Mesodermal cell (in vitro differentiated cells): Measurements from ENCODE around the gene NCCRP1.

ENCODE experiments used
- H3K27ac ChIP-seq: 2 replicates; pipeline ENCODE4 v1.7.0; 2013; ENCODE audit warnings: mild to moderate bottlenecking, low read depth, low read length, moderate library complexity; ENCODE audit not compliant: severe bottlenecking
- H3K36me3 ChIP-seq: 2 replicates; pipeline ENCODE4 v1.7.1; 2013; ENCODE audit warnings: mild to moderate bottlenecking, low read length, moderate library complexity; ENCODE audit not compliant: control insufficient read depth, insufficient read depth
- H3K4me1 ChIP-seq: one replicate; pipeline ENCODE4 v1.7.1; 2013; ENCODE audit warnings: mild to moderate bottlenecking, low read length; ENCODE audit not compliant: insufficient read depth, control insufficient read depth, poor library complexity, severe bottlenecking
- H3K4me3 ChIP-seq: 2 replicates; pipeline ENCODE4 v1.7.0; 2013; ENCODE audit warnings: low read length, control low read depth, mild to moderate bottlenecking; ENCODE audit not compliant: insufficient read depth, poor library complexity, severe bottlenecking; ENCODE audit errors: extremely low read depth
- H3K9me3 ChIP-seq: 2 replicates; pipeline ENCODE4 v1.7.1; 2013; ENCODE audit warnings: mild to moderate bottlenecking, low read length, moderate library complexity; ENCODE audit not compliant: control insufficient read depth
- WGBS, 2 experiments: methylation state at CpG; one replicate each; pipeline ENCODE4 v1.1.5; 2013; ENCODE audit warnings: missing lambda C conversion rate in 2 of 2; ENCODE audit not compliant: insufficient coverage in 2 of 2; 5-methylcytosine and 5-hydroxymethylcytosine counted together

Gene NCCRP1

GRCh38 chr19:39156326-39157230 is 40.2 kb upstream of the NCCRP1 start:
- Histone ChIP-seq H3K9me3 (no peaks in the 10 kb centered on the region), H3K4me3 (no peak overlapping the region), H3K4me1 (peaks cover 25% of the 10 kb centered on the region), H3K36me3 (peaks cover 2% of the 10 kb centered on the region), H3K27ac (no peak overlapping the region)
- 81 to 88% methylated on average over 17 to 18 of the region's 24 CpGs for WGBS, 2 experiments

- no peak overlapping the region for H3K27ac ChIP-seq
- 94 to 95% methylated on average over 13 to 17 of the region's 23 CpGs for WGBS, 2 experiments
Measured at GRCh38 chr19:39157275-39157996, 39.3 kb upstream of the NCCRP1 start.

GRCh38 chr19:39157997-39158389 is 38.8 kb upstream of the NCCRP1 start:
- Histone ChIP-seq H3K36me3 (peaks cover 2% of the 10 kb centered on the region), H3K4me3 (no peak overlapping the region), H3K9me3 (no peaks in the 10 kb centered on the region), H3K27ac (no peak overlapping the region), H3K4me1 (peaks cover 28% of the 10 kb centered on the region)
- WGBS, 2 experiments: 87 to 95% methylated on average over 8 to 13 of the region's 15 CpGs

More at GRCh38 chr19:39157275-39157996, 39.3 kb upstream of the NCCRP1 start:
- Histone ChIP-seq H3K9me3 (no peaks in the 10 kb centered on the region), H3K36me3 (peaks cover 2% of the 10 kb centered on the region), H3K4me3 (no peak overlapping the region), H3K4me1 (peaks cover 25% of the 10 kb centered on the region)

GRCh38 chr19:39158646-39159260 is 38.0 kb upstream of the NCCRP1 start:
- H3K4me3 ChIP-seq: no peak overlapping the region
- H3K4me1 ChIP-seq: peaks cover 30% of the 10 kb centered on the region
- WGBS, 2 experiments: 91 to 97% methylated on average over 12 of the region's 12 CpGs
- no peaks in the 10 kb centered on the region for H3K9me3 ChIP-seq
- H3K27ac ChIP-seq: no peak overlapping the region
- peaks cover 2% of the 10 kb centered on the region for H3K36me3 ChIP-seq

GRCh38 chr19:39160523-39160861 is 36.3 kb upstream of the NCCRP1 start:
- 87 to 91% methylated on average over 6 to 8 of the region's 8 CpGs for WGBS, 2 experiments

GRCh38 chr19:39160889-39161672 is 35.7 kb upstream of the NCCRP1 start:
- 94 to 96% methylated on average over 15 to 17 of the region's 21 CpGs for WGBS, 2 experiments
- H3K27ac ChIP-seq: no peak overlapping the region
- peaks cover 27% of the 10 kb centered on the region for H3K4me1 ChIP-seq
- no peak overlapping the region for H3K4me3 ChIP-seq
- no peaks in the 10 kb centered on the region for H3K9me3 ChIP-seq
- peaks cover 2% of the 10 kb centered on the region for H3K36me3 ChIP-seq

More at GRCh38 chr19:39160523-39160861, 36.3 kb upstream of the NCCRP1 start:
- Histone ChIP-seq H3K4me3 (no peak overlapping the region), H3K4me1 (peaks cover 30% of the 10 kb centered on the region), H3K27ac (no peak overlapping the region), H3K36me3 (peaks cover 2% of the 10 kb centered on the region), H3K9me3 (no peaks in the 10 kb centered on the region)

GRCh38 chr19:39162441-39163043 is 34.2 kb upstream of the NCCRP1 start:
- H3K4me3 ChIP-seq: no peak overlapping the region
- peaks cover 24% of the 10 kb centered on the region for H3K4me1 ChIP-seq
- 91 to 94% methylated on average over 13 of the region's 15 CpGs for WGBS, 2 experiments
- H3K9me3 ChIP-seq: no peaks in the 10 kb centered on the region
- H3K27ac ChIP-seq: no peak overlapping the region
- H3K36me3 ChIP-seq: peaks cover 2% of the 10 kb centered on the region

GRCh38 chr19:39163621-39164020 is 33.1 kb upstream of the NCCRP1 start:
- H3K27ac ChIP-seq: no peak overlapping the region
- no peaks in the 10 kb centered on the region for H3K9me3 ChIP-seq
- peaks cover 3% of the 10 kb centered on the region for H3K36me3 ChIP-seq
- no peak overlapping the region for H3K4me3 ChIP-seq
- peaks cover 15% of the 10 kb centered on the region for H3K4me1 ChIP-seq
- 91 to 95% methylated on average over 9 of the region's 9 CpGs for WGBS, 2 experiments

- Histone ChIP-seq H3K27ac (no peak overlapping the region), H3K36me3 (peaks cover 7% of the 10 kb centered on the region), H3K4me3 (no peak overlapping the region), H3K9me3 (no peaks in the 10 kb centered on the region), H3K4me1 (peaks cover 15% of the 10 kb centered on the region)
- 96 to 97% methylated on average over 5 to 6 of the region's 6 CpGs for WGBS, 2 experiments
Measured at GRCh38 chr19:39164289-39164688, 32.5 kb upstream of the NCCRP1 start.

GRCh38 chr19:39165857-39166256 is 30.9 kb upstream of the NCCRP1 start:
- Histone ChIP-seq H3K27ac (no peak overlapping the region), H3K4me3 (no peak overlapping the region), H3K36me3 (peaks cover 22% of the 10 kb centered on the region), H3K9me3 (no peaks in the 10 kb centered on the region), H3K4me1 (peaks cover 7% of the 10 kb centered on the region)
- 98 to 99% methylated on average over 6 to 7 of the region's 7 CpGs for WGBS, 2 experiments
